ENCODE data around the gene GYS2.

Gene GYS2

GRCh38 chr12:21501258-21502163, 103.1 kb downstream of the GYS2 start, which contains the start of the genes GOLT1B and RECQL:
Gene GOLT1B (plus strand): TSS chr12:21501789. CDS start chr12:21501924, 135 bp downstream.
Gene RECQL (minus strand): TSS chr12:21501635. CDS start chr12:21499570, 2,065 bp downstream.
- peak; percentile 79 for DNase-seq

- no peak for DNase-seq
Measured at GRCh38 chr12:21500786-21501257, 103.8 kb downstream of the GYS2 start.

GRCh38 chr12:21499765-21500164, 104.9 kb downstream of the GYS2 start:
- no peak for DNase-seq
